B cell (primary cell): ENCODE measurements around the gene HTR3E. TPM values are rescaled to one million over a fixed set of nuclear protein-coding genes. Genes with fewer than 3 reads are reported as not detected.

Source experiments
- ATAC-seq: fragments of 200-7000 bp; cut with Tn5 transposase; one replicate; pipeline ENCODE4 v1.10.0; 2021; ENCODE audit warnings: low read depth, mild to moderate bottlenecking, moderate number of reproducible peaks, moderate library complexity
- CTCF ChIA-PET: fragments of 350-600 bp; sonication (Branson Sonifier 250); formaldehyde crosslinking; loops from one replicate; lab custom pipeline; 2021; ENCODE audit warnings: antibody characterized with exemption, inconsistent platforms; lab: Charles Lee
- POLR2A ChIA-PET: fragments of 350-600 bp; sonication (Branson Sonifier 250); formaldehyde crosslinking; loops from one replicate; lab custom pipeline; 2021; ENCODE audit warnings: antibody characterized with exemption; lab: Charles Lee
- DNase-seq: peaks from one replicate; pipeline ENCODE4 v3.0.0; 2013
- H2AFZ ChIP-seq: 2 replicates; pipeline ENCODE4 v1.6.1; 2012; ENCODE audit warnings: mild to moderate bottlenecking, low read depth, low read length; ENCODE audit not compliant: insufficient read depth, poor library complexity, severe bottlenecking
- H3K27ac ChIP-seq, 2 donors: 1 replicate in 1 of 2; 2 replicates in 1 of 2; pipeline ENCODE4 v1.5.1; 2012 to 2013; ENCODE audit warnings: low read length in 2 of 2, mild to moderate bottlenecking in 2 of 2, moderate library complexity in 1 of 2
- H3K27me3 ChIP-seq, 4 experiments: fragments of 200-600 bp in 1 of 4; sonication (generic) in 1 of 4; replicated peaks in 1 of 4; 1 replicate in 2 of 4; 2 replicates in 2 of 4; pipeline versions ENCODE4 v1.6.1 to v1.7.0; 2013 to 2016; ENCODE audit warnings: low read length in 3 of 4, mild to moderate bottlenecking in 2 of 4, mixed read lengths in 1 of 4, moderate library complexity in 1 of 4; ENCODE audit not compliant: insufficient read depth in 4 of 4, control insufficient read depth in 3 of 4; ENCODE audit errors: control extremely low read depth in 1 of 4
- H3K36me3 ChIP-seq, 2 experiments: replicated peaks in 1 of 2; 1 replicate in 1 of 2; 2 replicates in 1 of 2; pipeline versions ENCODE4 v1.6.1 to v1.7.1; 2013; ENCODE audit warnings: low read length in 1 of 2; ENCODE audit not compliant: insufficient read depth in 2 of 2, control insufficient read depth in 1 of 2; ENCODE audit errors: control extremely low read depth in 1 of 2, extremely low read depth in 1 of 2
- H3K4me1 ChIP-seq, 2 donors: fragments of 200-600 bp in 1 of 2; sonication (generic) in 1 of 2; 1 replicate in 1 of 2; 2 replicates in 1 of 2; pipeline versions ENCODE4 v1.5.1 to v1.6.1; 2013 to 2017; ENCODE audit warnings: low read length in 2 of 2; ENCODE audit not compliant: control insufficient read depth in 2 of 2, insufficient read depth in 2 of 2
- H3K4me2 ChIP-seq: replicated peaks from 2 replicates; pipeline ENCODE3; 2012; ENCODE audit warnings: mild to moderate bottlenecking, low read depth, low read length; ENCODE audit not compliant: poor library complexity, severe bottlenecking
- H3K4me3 ChIP-seq, 5 experiments: fragments of 200-600 bp in 1 of 5; sonication (generic) in 1 of 5; 1 replicate in 3 of 5; 2 replicates in 2 of 5; pipeline versions ENCODE4 v1.5.1 to v1.7.0; 2011 to 2016; ENCODE audit warnings: low read length in 4 of 5, mild to moderate bottlenecking in 4 of 5, low read depth in 2 of 5, control low read depth in 1 of 5, moderate library complexity in 1 of 5; ENCODE audit not compliant: insufficient read depth in 1 of 5; ENCODE audit errors: control extremely low read depth in 1 of 5, extremely low read depth in 1 of 5
- H3K79me2 ChIP-seq: fragments of 200-600 bp; sonication (generic); one replicate; pipeline ENCODE4 v1.6.0; 2016; ENCODE audit warnings: low read length; ENCODE audit not compliant: control insufficient read depth, insufficient read depth
- H3K9ac ChIP-seq: fragments of 200-600 bp; sonication (generic); 2 replicates; pipeline ENCODE4 v1.6.1; 2017; ENCODE audit warnings: mild to moderate bottlenecking, low read length, moderate library complexity
- H3K9me3 ChIP-seq, 3 donors: one replicate each; pipeline versions ENCODE4 v1.6.1 to v1.7.1; 2013; ENCODE audit warnings: low read length in 2 of 3; ENCODE audit not compliant: control insufficient read depth in 2 of 3, insufficient read depth in 1 of 3; ENCODE audit errors: control extremely low read depth in 1 of 3
- H4K20me1 ChIP-seq: 2 replicates; pipeline ENCODE4 v1.6.0; 2012; ENCODE audit warnings: mild to moderate bottlenecking, low read length; ENCODE audit not compliant: insufficient read depth, control insufficient read depth, poor library complexity, severe bottlenecking
- H3K27ac Mint-ChIP-seq: one replicate; pipeline ENCODE4 v1.8.0; 2021; ENCODE audit warnings: mixed read lengths
- H3K27me3 Mint-ChIP-seq: one replicate; pipeline ENCODE4 v1.8.0; 2021; ENCODE audit warnings: mixed read lengths
- H3K4me1 Mint-ChIP-seq: one replicate; pipeline ENCODE4 v1.8.0; 2021; ENCODE audit warnings: mixed read lengths
- H3K4me3 Mint-ChIP-seq: one replicate; pipeline ENCODE4 v1.8.0; 2021; ENCODE audit warnings: mixed read lengths
- H3K9me3 Mint-ChIP-seq: one replicate; pipeline ENCODE4 v1.8.0; 2022; ENCODE audit warnings: mixed read lengths; ENCODE audit not compliant: insufficient read depth
- EZH2 ChIP-seq: IDR thresholded peaks from 2 replicates; pipeline ENCODE4 v1.6.1; 2012; ENCODE audit warnings: borderline replicate concordance, low read depth, mild to moderate bottlenecking, moderate library complexity, low read length; ENCODE audit not compliant: insufficient read depth, poor library complexity, severe bottlenecking
- WGBS: methylation state at CpG from one replicate; pipeline ENCODE4 v1.1.5; 2013; ENCODE audit warnings: missing lambda C conversion rate; ENCODE audit not compliant: insufficient coverage; 5-methylcytosine and 5-hydroxymethylcytosine counted together
- intact Hi-C: fragments of 100-400 bp; cut with micrococcal nuclease; formaldehyde crosslinking; loops from one replicate; pipeline ENCODE4 v1.10.0; 2022
- polyA plus RNA-seq: library from polyadenylated mRNA; depleted of rRNA; stranded (reverse); fragments of >200 nt; gene quantifications from 2 replicates; pipeline ENCODE4 v1.2.3, GENCODE V29; 2012
- total RNA-seq, 2 donors: library from RNA; stranded (reverse); fragments of 120-200 nt in 1 of 2; gene quantifications; 1 replicate in 1 of 2; 2 replicates in 1 of 2; pipeline versions ENCODE4 v1.2.3 to v1.2.4, GENCODE V29; 2013 to 2022
- TF ChIP-seq, protein P1 (sequence below): fragments of 200-600 bp; IDR thresholded peaks from one replicate; pipeline ENCODE4 v1.8.0; 2022; ENCODE audit warnings: antibody characterized with exemption, mild to moderate bottlenecking

The HTR3E gene
- total and polyA plus RNA-seq, 2 donors (not counting 1 experiment from before 2014, with no cell fraction given), result not detected

DNA sequence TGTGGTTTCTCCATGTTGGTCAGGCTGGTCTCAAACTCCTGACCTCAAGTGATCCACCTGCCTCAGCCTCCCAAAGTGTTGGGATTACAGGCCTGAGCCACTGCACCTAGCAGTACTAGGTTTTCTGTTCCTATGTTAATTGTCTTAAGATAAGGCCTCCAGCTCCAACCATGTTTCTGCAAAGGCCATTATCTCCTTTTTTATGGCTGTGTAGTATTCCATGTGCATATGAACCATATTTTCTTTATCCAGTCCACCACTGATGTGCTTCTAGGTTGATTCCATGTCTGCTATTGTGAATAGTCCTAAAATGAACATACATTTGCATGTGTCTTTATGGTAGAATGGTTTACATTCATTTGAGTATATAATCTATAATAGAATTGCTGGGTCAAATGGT, 34.2 kb upstream of the HTR3E start:
- no peak for DNase-seq
- intact Hi-C loops, result no loop called here
- Histone ChIP-seq H3K4me3 (no peak overlapping the region), H3K36me3 (no peaks in the 10 kb centered on the region), H3K27me3 (no peaks in the 10 kb centered on the region), H3K9me3 (no peaks in the 10 kb centered on the region), H3K9ac (no peak overlapping the region), H2AFZ (no peak overlapping the region), H4K20me1 (no peaks in the 10 kb centered on the region), H3K4me2 (no peak overlapping the region), H3K4me1 (no peaks in the 10 kb centered on the region), H3K79me2 (no peaks in the 10 kb centered on the region), H3K27ac (no peak overlapping the region)
- Mint-ChIP-seq H3K4me1 (no peaks in the 10 kb centered on the region), H3K4me3 (no peak overlapping the region), H3K9me3 (no peaks in the 10 kb centered on the region), H3K27me3 (peaks cover 18% of the 10 kb centered on the region), H3K27ac (no peak overlapping the region)
- ATAC-seq, result no peak
- TF ChIP-seq, protein P1, sequence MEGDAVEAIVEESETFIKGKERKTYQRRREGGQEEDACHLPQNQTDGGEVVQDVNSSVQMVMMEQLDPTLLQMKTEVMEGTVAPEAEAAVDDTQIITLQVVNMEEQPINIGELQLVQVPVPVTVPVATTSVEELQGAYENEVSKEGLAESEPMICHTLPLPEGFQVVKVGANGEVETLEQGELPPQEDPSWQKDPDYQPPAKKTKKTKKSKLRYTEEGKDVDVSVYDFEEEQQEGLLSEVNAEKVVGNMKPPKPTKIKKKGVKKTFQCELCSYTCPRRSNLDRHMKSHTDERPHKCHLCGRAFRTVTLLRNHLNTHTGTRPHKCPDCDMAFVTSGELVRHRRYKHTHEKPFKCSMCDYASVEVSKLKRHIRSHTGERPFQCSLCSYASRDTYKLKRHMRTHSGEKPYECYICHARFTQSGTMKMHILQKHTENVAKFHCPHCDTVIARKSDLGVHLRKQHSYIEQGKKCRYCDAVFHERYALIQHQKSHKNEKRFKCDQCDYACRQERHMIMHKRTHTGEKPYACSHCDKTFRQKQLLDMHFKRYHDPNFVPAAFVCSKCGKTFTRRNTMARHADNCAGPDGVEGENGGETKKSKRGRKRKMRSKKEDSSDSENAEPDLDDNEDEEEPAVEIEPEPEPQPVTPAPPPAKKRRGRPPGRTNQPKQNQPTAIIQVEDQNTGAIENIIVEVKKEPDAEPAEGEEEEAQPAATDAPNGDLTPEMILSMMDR, result no peak
- no peak for TF ChIP-seq EZH2
- POLR2A ChIA-PET, result no interaction called here
- CTCF ChIA-PET, result no interaction called here

DNA sequence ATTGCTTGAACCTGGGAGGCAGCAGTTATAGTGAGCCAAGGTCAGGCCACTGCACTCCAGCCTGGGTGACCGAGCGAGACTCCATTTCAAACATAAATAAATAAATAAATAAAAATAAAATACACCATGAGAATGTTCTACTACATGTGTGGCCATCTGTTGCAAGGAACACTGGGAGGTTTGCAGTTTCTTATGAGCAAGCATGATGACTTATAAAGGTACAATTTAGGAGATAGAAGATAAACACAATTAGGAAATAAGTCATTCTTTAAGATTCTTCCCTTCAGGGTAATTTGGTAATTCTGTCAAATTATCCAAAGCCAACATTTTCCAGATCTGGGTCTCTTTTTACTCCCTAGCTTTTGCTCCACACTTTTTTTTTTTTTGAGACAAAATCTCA, 30.7 kb upstream of the HTR3E start:
- CTCF ChIA-PET, result no interaction called here
- Histone ChIP-seq H3K27me3 (no peaks in the 10 kb centered on the region), H2AFZ (no peak overlapping the region), H3K36me3 (no peaks in the 10 kb centered on the region), H3K4me1 (no peaks in the 10 kb centered on the region), H3K27ac (no peak overlapping the region), H3K4me3 (no peak overlapping the region), H3K9me3 (peaks cover 0 to 10% (median 0%) of the 10 kb centered on the region in 3 donors), H3K9ac (no peak overlapping the region), H3K4me2 (no peak overlapping the region), H3K79me2 (no peaks in the 10 kb centered on the region), H4K20me1 (no peaks in the 10 kb centered on the region)
- intact Hi-C loops, result no loop called here
- POLR2A ChIA-PET, result no interaction called here
- no peak for DNase-seq
- H3K4me3 Mint-ChIP-seq, result no peak overlapping the region
- no CpG with 5 or more reads among the region's 2 CpGs for WGBS
- no peak for ATAC-seq
- H3K9me3 Mint-ChIP-seq, result peaks cover 4% of the 10 kb centered on the region
- peaks cover 19% of the 10 kb centered on the region for H3K27me3 Mint-ChIP-seq
- no peaks in the 10 kb centered on the region for H3K4me1 Mint-ChIP-seq
- H3K27ac Mint-ChIP-seq, result no peak overlapping the region
- TF ChIP-seq, protein P1, result no peak
- TF ChIP-seq EZH2, result no peak
